Spleen (tissue), 11 donors: ENCODE results near the gene KCNQ4. TPM values are rescaled to one million over a fixed set of nuclear protein-coding genes. Genes with fewer than 3 reads are reported as not detected.

Source experiments
- DNase-seq: peaks from one replicate; pipeline ENCODE4 v3.0.0-alpha.2; 2020
- H3K27ac ChIP-seq, 8 donors: fragments of 200-600 bp; sonication (generic) in 7 of 8; 1 replicate in 4 of 8; 2 replicates in 4 of 8; pipeline versions ENCODE4 v1.5.0 to v1.8.0; 2016 to 2021; ENCODE audit warnings: inconsistent platforms in 4 of 8, mild to moderate bottlenecking in 4 of 8, moderate library complexity in 1 of 8
- H3K27me3 ChIP-seq, 7 donors: fragments of 200-600 bp; sonication (generic) in 6 of 7; replicated peaks in 1 of 7; 1 replicate in 4 of 7; 2 replicates in 3 of 7; pipeline versions ENCODE4 v1.5.0 to v1.8.0; 2016 to 2021; ENCODE audit warnings: inconsistent platforms in 3 of 7, mild to moderate bottlenecking in 1 of 7
- H3K36me3 ChIP-seq, 6 donors: fragments of 200-600 bp; sonication (generic) in 5 of 6; 1 replicate in 4 of 6; 2 replicates in 2 of 6; pipeline versions ENCODE4 v1.5.0 to v1.8.0; 2016 to 2021; ENCODE audit warnings: inconsistent platforms in 2 of 6
- H3K4me1 ChIP-seq, 6 donors: fragments of 200-600 bp; sonication (generic) in 5 of 6; 1 replicate in 3 of 6; 2 replicates in 3 of 6; pipeline versions ENCODE4 v1.5.0 to v1.8.0; 2016 to 2021; ENCODE audit warnings: inconsistent platforms in 3 of 6
- H3K4me3 ChIP-seq, 8 donors: fragments of 200-600 bp; sonication (generic) in 7 of 8; 1 replicate in 4 of 8; 2 replicates in 4 of 8; pipeline versions ENCODE4 v1.5.0 to v1.8.0; 2016 to 2021; ENCODE audit warnings: inconsistent platforms in 4 of 8, mild to moderate bottlenecking in 4 of 8, moderate library complexity in 2 of 8
- H3K9me3 ChIP-seq, 8 donors: fragments of 200-600 bp; sonication (generic) in 7 of 8; 1 replicate in 4 of 8; 2 replicates in 4 of 8; pipeline versions ENCODE4 v1.5.0 to v1.8.0; 2016 to 2021; ENCODE audit warnings: inconsistent platforms in 4 of 8
- CTCF ChIP-seq, 11 experiments: fragments of 200-600 bp in 7 of 11; fragments of 450-650 bp in 4 of 11; sonication (generic) in 4 of 11; IDR thresholded peaks in 8 of 11; conservative IDR thresholded peaks in 3 of 11; 1 replicate in 7 of 11; 2 replicates in 4 of 11; pipeline versions ENCODE4 v1.4.0 to v1.8.0; 2016 to 2021; ENCODE audit warnings: antibody characterized with exemption in 11 of 11, inconsistent platforms in 4 of 11, mild to moderate bottlenecking in 1 of 11
- POLR2A ChIP-seq, 3 donors: fragments of 450-650 bp; IDR thresholded peaks; one replicate each; pipeline ENCODE4 v1.5.1; 2017; ENCODE audit warnings: antibody characterized with exemption in 3 of 3, mild to moderate bottlenecking in 1 of 3
- POLR2AphosphoS5 ChIP-seq, 3 donors: sonication (generic); formaldehyde crosslinking; IDR thresholded peaks; one replicate each; pipeline ENCODE4 v1.5.1; 2017; ENCODE audit warnings: antibody characterized with exemption in 3 of 3
- WGBS, 5 donors: extraction: QIAGEN DNeasy Blood & Tissue Kit in 3 of 5; methylation state at CpG; one replicate each; pipeline versions ENCODE4 v1.1.5 to v1.1.7; 2013 to 2018; 5-methylcytosine and 5-hydroxymethylcytosine counted together
- intact Hi-C: fragments of 100-400 bp; cut with DNase I; formaldehyde crosslinking; loops from one replicate; pipeline ENCODE4 v1.15.0; 2023; ENCODE audit warnings: low total_unique reads
- polyA plus RNA-seq, 3 donors: library from polyadenylated mRNA; stranded (reverse); fragments of 200-250 nt; gene quantifications; one replicate each; pipeline ENCODE4 v1.2.1, GENCODE V29; 2013
- total RNA-seq, 7 donors: library from RNA; depleted of rRNA in 3 of 7; stranded (reverse); fragments of >200 nt in 3 of 7; fragmentation: NEBNext Ultra II Directional in 4 of 7; extraction: Animal tissue kit (Norgen Biotek cat#: 25700) in 4 of 7; gene quantifications; one replicate each; pipeline versions ENCODE4 v1.1.0 to v1.2.1, GENCODE V29; 2016 to 2021
- donor health status: healthy with polysubstance abuse.
- donor health status: DM: no; HTN: no; CAD: no; lungs with moderate emphysema.
- donor health status: DM: no; HTN: no; CAD: no.
- donor health status: Bipolar disorder and iron deficiency.
- donor health status: healthy.
- donor health status: DM: no; HTN: no; CAD: no.
- donor health status: DM: yes; HTN: yes; CAD: no.

Gene KCNQ4
- total and polyA plus RNA-seq, 10 donors, result 0.09 to 0.54 (median 0.25) TPM

GRCh38 chr1:40764981-40765380 lies 18.6 kb upstream of the KCNQ4 start:
- no peaks in the 10 kb centered on the region for H3K9me3 ChIP-seq
- 62 to 95% (median 84%) methylated on average over 2 of the region's 2 CpGs for WGBS, 5 donors
- intact Hi-C loops, result no loop called here
- DNase-seq, result no peak
- H3K27me3 ChIP-seq, result no peaks in the 10 kb centered on the region
- H3K4me1 ChIP-seq, result peaks cover 0 to 46% (median 11%) of the 10 kb centered on the region in 6 donors
- no peak overlapping the region for H3K27ac ChIP-seq
- peaks cover 0 to 100% (median 81%) of the 10 kb centered on the region in 6 donors for H3K36me3 ChIP-seq
- no peak overlapping the region for H3K4me3 ChIP-seq
- no peak for TF ChIP-seq CTCF (IDR thresholded peaks at IDR 0.05 in 8 of 11, conservative IDR thresholded peaks at IDR 0.05 in 3 of 11)
- TF ChIP-seq POLR2A (IDR thresholded peaks at IDR 0.05), result no peak
- TF ChIP-seq POLR2AphosphoS5 (IDR thresholded peaks at IDR 0.05), result no peak

GRCh38 chr1:40766017-40766416 lies 17.6 kb upstream of the KCNQ4 start:
- H3K36me3 ChIP-seq, result peaks cover 0 to 100% (median 84%) of the 10 kb centered on the region in 6 donors
- DNase-seq, result no peak
- peaks cover 0 to 40% (median 9%) of the 10 kb centered on the region in 6 donors for H3K4me1 ChIP-seq
- intact Hi-C loops, result no loop called here
- no peaks in the 10 kb centered on the region for H3K9me3 ChIP-seq
- H3K27ac ChIP-seq, result no peak overlapping the region
- no peak overlapping the region for H3K4me3 ChIP-seq
- no peak for TF ChIP-seq POLR2AphosphoS5 (IDR thresholded peaks at IDR 0.05)
- no peak for TF ChIP-seq CTCF (IDR thresholded peaks at IDR 0.05 in 8 of 11, conservative IDR thresholded peaks at IDR 0.05 in 3 of 11)
- TF ChIP-seq POLR2A (IDR thresholded peaks at IDR 0.05), result no peak
- 96 to 100% (median 99%) methylated on average over 2 of the region's 2 CpGs for WGBS, 5 donors
- H3K27me3 ChIP-seq, result no peaks in the 10 kb centered on the region

- H3K27ac ChIP-seq, result no peak overlapping the region
- no peak for DNase-seq
- TF ChIP-seq POLR2AphosphoS5 (IDR thresholded peaks at IDR 0.05) (no peak), POLR2A (IDR thresholded peaks at IDR 0.05) (no peak), CTCF (IDR thresholded peaks at IDR 0.05 in 8 of 11, conservative IDR thresholded peaks at IDR 0.05 in 3 of 11) (no peak)
- H3K27me3 ChIP-seq, result no peaks in the 10 kb centered on the region
- peaks cover 0 to 100% (median 87%) of the 10 kb centered on the region in 6 donors for H3K36me3 ChIP-seq
- intact Hi-C loops, result no loop called here
- H3K9me3 ChIP-seq, result no peaks in the 10 kb centered on the region
- H3K4me3 ChIP-seq, result no peak overlapping the region
- WGBS, 5 donors, result 92 to 96% (median 93%) methylated on average over 4 of the region's 4 CpGs
- peaks cover 0 to 35% (median 8%) of the 10 kb centered on the region in 6 donors for H3K4me1 ChIP-seq
These were observed 17.0 kb upstream of the KCNQ4 start for GRCh38 chr1:40766560-40766959.

- TF ChIP-seq CTCF (IDR thresholded peaks at IDR 0.05 in 8 of 11, conservative IDR thresholded peaks at IDR 0.05 in 3 of 11) (no peak), POLR2AphosphoS5 (IDR thresholded peaks at IDR 0.05) (no peak), POLR2A (IDR thresholded peaks at IDR 0.05) (no peak)
- Histone ChIP-seq H3K4me3 (no peak overlapping the region), H3K9me3 (no peaks in the 10 kb centered on the region), H3K27ac (no peak overlapping the region), H3K36me3 (peaks cover 0 to 100% (median 80%) of the 10 kb centered on the region in 6 donors), H3K4me1 (peaks cover 0 to 19% (median 8%) of the 10 kb centered on the region in 6 donors), H3K27me3 (no peaks in the 10 kb centered on the region)
- 75 to 94% (median 78%) methylated on average over 7 of the region's 7 CpGs for WGBS, 5 donors
- DNase-seq, result no peak
- intact Hi-C loops, result no loop called here
These were observed 15.2 kb upstream of the KCNQ4 start for GRCh38 chr1:40768146-40768990.
